Suprapubic skin (tissue), 4 donors: ENCODE data around the gene MMS22L. TPM values are rescaled to one million over a fixed set of nuclear protein-coding genes. Genes with fewer than 3 reads are reported as not detected.

Source experiments
- DNase-seq, 2 donors: peaks; one replicate each; pipeline ENCODE4 v3.0.0-alpha.2; 2019; ENCODE audit warnings: low spot score in 2 of 2
- H3K27ac ChIP-seq: fragments of 200-600 bp; sonication (generic); one replicate; pipeline ENCODE4 v1.5.1; 2019
- H3K27me3 ChIP-seq: fragments of 200-600 bp; sonication (generic); one replicate; pipeline ENCODE4 v1.5.1; 2019
- H3K36me3 ChIP-seq: fragments of 200-600 bp; sonication (generic); one replicate; pipeline ENCODE4 v1.5.1; 2019
- H3K4me1 ChIP-seq: fragments of 200-600 bp; sonication (generic); one replicate; pipeline ENCODE4 v1.5.1; 2019
- H3K4me3 ChIP-seq: fragments of 200-600 bp; sonication (generic); one replicate; pipeline ENCODE4 v1.5.1; 2019; ENCODE audit warnings: mild to moderate bottlenecking
- H3K9me3 ChIP-seq: fragments of 200-600 bp; sonication (generic); one replicate; pipeline ENCODE4 v1.5.1; 2019
- CTCF ChIP-seq, 2 donors: fragments of 200-600 bp in 1 of 2; fragments of 450-650 bp in 1 of 2; sonication (generic) in 1 of 2; IDR thresholded peaks; one replicate each; pipeline ENCODE4 v1.5.1; 2016 to 2019; ENCODE audit warnings: antibody characterized with exemption in 2 of 2, mild to moderate bottlenecking in 1 of 2, moderate library complexity in 1 of 2
- EP300 ChIP-seq: sonication (generic); formaldehyde crosslinking; IDR thresholded peaks from one replicate; pipeline ENCODE4 v1.6.1; 2017; ENCODE audit warnings: antibody characterized with exemption
- POLR2A ChIP-seq, 2 donors: fragments of 450-650 bp; IDR thresholded peaks; one replicate each; pipeline ENCODE4 v1.6.1; 2017; ENCODE audit warnings: antibody characterized with exemption in 2 of 2, mild to moderate bottlenecking in 2 of 2, moderate library complexity in 2 of 2
- POLR2AphosphoS5 ChIP-seq, 3 donors: sonication (generic); formaldehyde crosslinking; IDR thresholded peaks; one replicate each; pipeline ENCODE4 v1.6.1; 2017; ENCODE audit warnings: antibody characterized with exemption in 3 of 3
- WGBS: methylation state at CpG from one replicate; pipeline ENCODE4 v1.1.5; 2018; 5-methylcytosine and 5-hydroxymethylcytosine counted together
- total RNA-seq, 4 donors: library from RNA; depleted of rRNA; stranded (reverse); fragments of >200 nt; gene quantifications; one replicate each; pipeline ENCODE4 v1.1.0, GENCODE V29; 2016

MMS22L gene
- total RNA-seq, 4 donors from 2014 or later, result 7.5 to 15.7 (median 10.0) TPM

DNA sequence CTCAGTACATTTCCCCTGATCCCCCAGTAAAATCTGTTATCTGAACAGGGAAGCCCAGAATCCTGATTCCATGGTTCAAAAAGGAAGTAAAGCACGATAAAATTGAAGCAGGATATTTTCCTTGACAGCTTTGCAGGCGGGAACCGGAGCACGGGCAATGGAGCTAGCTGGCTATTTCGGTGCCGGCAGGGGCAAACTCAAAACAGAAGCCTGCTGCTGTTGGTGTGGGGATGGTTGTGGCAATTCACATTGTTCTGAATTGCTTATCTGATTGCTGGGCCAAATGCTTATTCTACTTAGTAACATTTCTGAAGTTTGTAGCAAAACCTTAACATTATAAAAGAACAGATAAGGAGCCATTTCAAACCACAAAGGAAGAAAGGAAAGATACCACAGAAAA lies 172.4 kb downstream of the MMS22L start:
- no peak for DNase-seq
- Histone ChIP-seq H3K27ac (no peak overlapping the region), H3K4me1 (no peaks in the 10 kb centered on the region), H3K4me3 (no peak overlapping the region), H3K27me3 (no peaks in the 10 kb centered on the region), H3K9me3 (no peaks in the 10 kb centered on the region), H3K36me3 (no peaks in the 10 kb centered on the region)
- TF ChIP-seq POLR2AphosphoS5 (IDR thresholded peaks at IDR 0.05), result no peak
- no peak for TF ChIP-seq EP300
- no peak for TF ChIP-seq CTCF (IDR thresholded peaks at IDR 0.05)
- no peak for TF ChIP-seq POLR2A (IDR thresholded peaks at IDR 0.05)
- 49% methylated on average over 6 of the region's 6 CpGs for WGBS

DNA sequence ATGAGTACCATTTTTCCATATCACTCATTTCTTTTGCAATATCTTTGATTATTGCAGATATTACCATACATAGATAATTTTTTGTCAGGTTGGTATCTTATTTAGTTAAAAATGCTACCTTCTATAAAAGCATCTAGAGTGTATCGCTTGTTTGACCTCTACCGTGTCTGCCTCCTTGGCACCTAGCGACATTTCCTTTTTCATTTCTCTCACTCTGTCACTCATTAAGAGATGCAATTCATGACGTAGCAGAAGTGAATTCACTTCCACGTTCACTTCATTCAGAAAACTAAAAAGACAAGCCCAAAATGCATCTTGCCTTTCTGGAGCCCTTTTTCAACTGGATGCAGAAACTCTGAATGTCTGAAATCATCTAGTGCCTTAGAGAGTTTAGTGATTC lies 172.9 kb downstream of the MMS22L start:
- Histone ChIP-seq H3K27ac (no peak overlapping the region), H3K36me3 (no peaks in the 10 kb centered on the region), H3K4me1 (no peaks in the 10 kb centered on the region), H3K27me3 (no peaks in the 10 kb centered on the region), H3K4me3 (no peak overlapping the region), H3K9me3 (no peaks in the 10 kb centered on the region)
- 72% methylated on average over 5 of the region's 5 CpGs for WGBS
- TF ChIP-seq POLR2AphosphoS5 (IDR thresholded peaks at IDR 0.05) (no peak), CTCF (IDR thresholded peaks at IDR 0.05) (no peak), EP300 (no peak), POLR2A (IDR thresholded peaks at IDR 0.05) (no peak)
- no peak for DNase-seq

DNA sequence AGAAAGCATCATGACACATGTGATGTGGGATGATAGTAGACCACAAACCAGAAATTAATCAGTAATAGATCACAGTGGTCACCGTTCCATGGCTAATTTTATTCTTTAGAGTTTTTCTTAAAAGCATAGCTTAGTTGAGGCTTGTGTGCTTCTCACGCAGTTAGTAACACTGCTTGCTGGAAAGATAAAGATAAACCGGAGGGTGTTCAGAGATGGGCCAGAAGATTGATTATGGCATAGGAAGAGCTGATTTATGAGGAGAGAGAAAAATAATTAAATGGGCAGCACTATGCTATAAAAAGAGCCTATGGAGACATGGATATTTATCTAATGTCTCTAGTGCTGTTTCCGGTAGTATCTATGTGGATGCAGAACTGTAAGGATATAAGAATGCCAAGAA lies 173.6 kb downstream of the MMS22L start:
- no peaks in the 10 kb centered on the region for H3K4me1 ChIP-seq
- no peaks in the 10 kb centered on the region for H3K27me3 ChIP-seq
- no peaks in the 10 kb centered on the region for H3K36me3 ChIP-seq
- H3K4me3 ChIP-seq, result no peak overlapping the region
- no peaks in the 10 kb centered on the region for H3K9me3 ChIP-seq
- 80% methylated on average over 4 of the region's 4 CpGs for WGBS
- no peak for TF ChIP-seq EP300
- no peak overlapping the region for H3K27ac ChIP-seq
- no peak for DNase-seq

DNA sequence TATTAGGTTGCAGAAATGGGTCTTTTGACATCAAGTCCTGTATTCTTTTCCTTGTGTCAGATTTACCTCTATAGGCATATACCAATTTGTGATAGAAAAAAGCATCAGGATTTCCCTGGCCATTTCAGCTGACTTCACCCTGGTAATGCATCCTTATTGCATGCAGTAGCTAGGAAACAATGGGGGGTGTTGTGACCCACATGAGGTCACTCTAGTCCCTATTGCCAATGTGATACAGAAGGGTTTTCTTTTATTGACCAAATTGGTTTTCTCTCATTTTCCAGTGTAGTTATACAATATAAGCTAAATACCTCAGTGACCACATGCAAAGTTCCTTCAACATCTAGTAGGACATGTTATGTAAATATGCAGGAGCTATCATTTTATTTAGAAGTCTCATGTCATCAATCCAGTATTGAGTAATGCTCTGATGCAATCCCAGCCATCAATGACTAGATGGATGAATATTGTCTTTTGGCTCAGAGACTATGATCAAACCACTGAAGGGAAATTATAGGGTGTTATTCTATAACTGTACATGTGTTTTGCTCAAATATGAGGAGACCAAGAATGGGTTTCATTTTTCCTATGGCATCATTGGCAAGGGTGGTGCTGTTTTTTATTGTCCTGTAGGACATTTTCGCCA lies 180.7 kb downstream of the MMS22L start:
- DNase-seq, result no peak
- no peaks in the 10 kb centered on the region for H3K27me3 ChIP-seq
- H3K27ac ChIP-seq, result no peak overlapping the region
- H3K4me1 ChIP-seq, result no peaks in the 10 kb centered on the region
- 93% methylated on average over 1 of the region's 1 CpG for WGBS
- H3K4me3 ChIP-seq, result no peak overlapping the region
- H3K9me3 ChIP-seq, result no peaks in the 10 kb centered on the region
- TF ChIP-seq CTCF (IDR thresholded peaks at IDR 0.05) (no peak), POLR2AphosphoS5 (IDR thresholded peaks at IDR 0.05) (no peak)
- no peaks in the 10 kb centered on the region for H3K36me3 ChIP-seq

DNA sequence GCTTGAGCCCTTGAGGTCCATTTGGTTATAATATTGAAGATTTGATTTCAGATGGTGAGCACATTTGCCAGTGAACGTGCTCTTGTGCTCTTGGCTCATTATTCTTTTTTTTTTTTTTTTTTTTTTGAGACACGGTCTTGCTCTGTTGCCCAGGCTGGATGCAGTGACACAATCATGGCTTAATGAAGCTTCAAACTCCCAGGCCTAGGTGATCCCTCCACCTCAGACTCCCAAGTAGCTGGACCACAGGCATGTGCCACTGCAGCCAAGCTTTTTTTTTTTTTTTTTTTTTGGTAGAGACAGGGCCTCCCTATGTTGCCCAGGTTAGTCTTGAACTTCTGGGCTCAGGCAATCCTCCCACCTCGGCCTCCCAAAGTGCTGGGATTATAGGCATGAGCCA lies 182.3 kb downstream of the MMS22L start:
- no peak for DNase-seq
- no peak for TF ChIP-seq POLR2AphosphoS5 (IDR thresholded peaks at IDR 0.05)
- TF ChIP-seq CTCF (IDR thresholded peaks at IDR 0.05), result no peak
- no peak for TF ChIP-seq EP300
- no peak for TF ChIP-seq POLR2A (IDR thresholded peaks at IDR 0.05)
- no peaks in the 10 kb centered on the region for H3K9me3 ChIP-seq
- H3K27ac ChIP-seq, result no peak overlapping the region
- no peaks in the 10 kb centered on the region for H3K27me3 ChIP-seq
- no peaks in the 10 kb centered on the region for H3K4me1 ChIP-seq
- 77% methylated on average over 3 of the region's 3 CpGs for WGBS
- no peak overlapping the region for H3K4me3 ChIP-seq
- no peaks in the 10 kb centered on the region for H3K36me3 ChIP-seq
